ENCODE measurements around the gene DCDC2C. TPM values are rescaled to one million over a fixed set of nuclear protein-coding genes. Genes with fewer than 3 reads are reported as not detected.

Gene DCDC2C
- total and polyA plus RNA-seq, 8 donors: not detected

DNA sequence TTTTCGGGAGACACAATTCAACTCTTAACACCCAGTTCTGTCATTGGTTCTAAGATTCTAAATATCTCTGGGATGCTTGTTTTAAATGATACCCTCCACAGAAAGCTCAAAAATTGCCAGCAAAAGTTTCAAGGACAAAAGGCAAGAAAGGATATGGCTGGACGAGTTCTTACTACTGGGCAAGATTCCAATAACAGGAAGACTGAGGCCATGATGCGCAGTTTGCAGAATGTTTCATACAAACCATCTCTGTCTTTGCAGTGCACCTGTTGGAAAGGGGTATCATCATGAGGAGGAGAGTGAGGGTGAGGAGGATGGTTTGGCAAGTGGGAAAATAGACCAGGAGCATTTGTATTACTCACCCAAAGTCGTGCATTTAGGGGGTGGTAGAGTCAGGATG is 172.8 kb downstream of the DCDC2C start:
- ATAC-seq: no peak
- Histone ChIP-seq H3K27ac (no peak overlapping the region), H3K9me3 (no peaks in the 10 kb centered on the region), H3K4me1 (no peaks in the 10 kb centered on the region), H3K4me3 (no peak overlapping the region), H3K36me3 (no peaks in the 10 kb centered on the region), H3K27me3 (no peaks in the 10 kb centered on the region)
- TF ChIP-seq, protein P1, sequence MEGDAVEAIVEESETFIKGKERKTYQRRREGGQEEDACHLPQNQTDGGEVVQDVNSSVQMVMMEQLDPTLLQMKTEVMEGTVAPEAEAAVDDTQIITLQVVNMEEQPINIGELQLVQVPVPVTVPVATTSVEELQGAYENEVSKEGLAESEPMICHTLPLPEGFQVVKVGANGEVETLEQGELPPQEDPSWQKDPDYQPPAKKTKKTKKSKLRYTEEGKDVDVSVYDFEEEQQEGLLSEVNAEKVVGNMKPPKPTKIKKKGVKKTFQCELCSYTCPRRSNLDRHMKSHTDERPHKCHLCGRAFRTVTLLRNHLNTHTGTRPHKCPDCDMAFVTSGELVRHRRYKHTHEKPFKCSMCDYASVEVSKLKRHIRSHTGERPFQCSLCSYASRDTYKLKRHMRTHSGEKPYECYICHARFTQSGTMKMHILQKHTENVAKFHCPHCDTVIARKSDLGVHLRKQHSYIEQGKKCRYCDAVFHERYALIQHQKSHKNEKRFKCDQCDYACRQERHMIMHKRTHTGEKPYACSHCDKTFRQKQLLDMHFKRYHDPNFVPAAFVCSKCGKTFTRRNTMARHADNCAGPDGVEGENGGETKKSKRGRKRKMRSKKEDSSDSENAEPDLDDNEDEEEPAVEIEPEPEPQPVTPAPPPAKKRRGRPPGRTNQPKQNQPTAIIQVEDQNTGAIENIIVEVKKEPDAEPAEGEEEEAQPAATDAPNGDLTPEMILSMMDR (IDR thresholded peaks at IDR 0.05): no peak
- intact Hi-C loops (cut with DNase I): no loop called here
- DNase-seq: no peak

DNA sequence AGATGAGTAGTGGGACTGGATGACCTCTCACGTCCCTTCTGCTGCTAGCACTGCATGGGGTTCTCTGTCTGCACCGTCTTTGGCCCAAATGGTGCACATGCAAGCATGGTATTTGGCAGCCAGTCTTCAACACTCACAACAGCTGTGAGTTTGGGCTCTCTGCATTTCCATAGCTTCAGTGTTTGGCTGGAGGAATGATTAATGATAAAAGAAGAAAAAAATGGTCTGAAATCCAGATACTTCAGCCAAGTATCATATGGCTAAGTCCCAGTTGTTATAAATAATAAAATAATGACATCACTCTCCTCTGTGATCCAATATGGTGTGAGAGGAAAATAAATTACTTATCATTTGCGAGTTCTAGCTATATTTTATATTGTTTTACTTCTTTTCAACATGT is 173.3 kb downstream of the DCDC2C start:
- intact Hi-C loops (cut with DNase I): no loop called here
- ATAC-seq: no peak
- H3K4me1 ChIP-seq: no peaks in the 10 kb centered on the region
- DNase-seq: peak in 2 of 4 donors; percentile 71 to 75
- H3K9me3 ChIP-seq: no peaks in the 10 kb centered on the region
- H3K4me3 ChIP-seq: no peak overlapping the region
- no peaks in the 10 kb centered on the region for H3K27me3 ChIP-seq
- no peaks in the 10 kb centered on the region for H3K36me3 ChIP-seq
- TF ChIP-seq, protein P1 (IDR thresholded peaks at IDR 0.05): no peak
- no peak overlapping the region for H3K27ac ChIP-seq

DNA sequence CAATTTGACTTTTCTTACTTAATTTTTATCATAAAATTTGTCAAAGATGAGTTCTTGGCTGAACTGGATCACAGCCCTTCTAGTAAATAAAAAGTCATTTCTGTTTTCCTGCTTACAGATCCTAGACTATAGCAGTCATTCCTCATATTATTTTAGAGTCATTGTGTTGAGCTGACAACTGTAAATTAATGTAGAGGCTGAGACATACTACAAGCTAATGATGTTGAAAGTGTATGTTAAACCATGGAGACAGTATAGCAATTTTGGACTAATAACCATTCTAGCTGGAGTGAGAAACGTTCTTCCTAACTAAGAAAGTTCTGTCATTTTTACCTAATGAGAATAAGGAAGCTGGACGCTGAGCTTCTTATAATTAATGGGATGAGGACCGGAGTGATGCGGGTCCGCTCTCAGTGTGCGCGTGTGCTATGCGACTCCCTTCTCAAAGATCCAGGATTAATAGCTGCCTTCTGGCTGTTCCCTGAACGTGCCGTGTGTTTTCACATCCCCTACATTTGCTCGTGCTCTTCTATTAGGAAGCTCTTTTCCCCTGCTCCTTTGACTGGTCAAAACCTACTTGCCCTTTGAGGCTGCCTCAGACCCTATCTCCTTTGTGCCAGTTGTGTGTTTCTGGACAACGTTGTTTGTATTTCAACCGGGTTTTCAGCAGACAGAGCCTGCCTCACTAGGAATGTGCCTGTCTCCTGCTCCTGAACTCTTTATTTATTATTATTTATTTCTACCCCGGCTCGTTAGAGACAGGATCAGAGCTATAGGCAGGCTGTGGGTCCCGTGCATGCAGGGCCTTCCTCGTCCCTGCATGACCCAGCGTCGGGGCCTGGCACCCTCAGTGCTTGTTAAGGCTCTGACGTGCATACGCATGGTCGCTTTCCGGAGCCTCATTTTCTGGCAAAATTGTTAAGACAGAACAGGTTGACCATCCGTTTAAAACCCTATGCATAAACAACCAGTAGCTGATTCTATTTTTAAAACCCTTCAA is 182.6 kb downstream of the DCDC2C start:
- intact Hi-C loops (cut with DNase I): no loop called here
- no peak for ATAC-seq
- Histone ChIP-seq H3K9me3 (no peaks in the 10 kb centered on the region), H3K27me3 (no peaks in the 10 kb centered on the region), H3K4me3 (no peak overlapping the region), H3K36me3 (no peaks in the 10 kb centered on the region), H3K27ac (no peak overlapping the region), H3K4me1 (no peaks in the 10 kb centered on the region)
- no peak for DNase-seq
- TF ChIP-seq, protein P1 (IDR thresholded peaks at IDR 0.05): no peak

DNA sequence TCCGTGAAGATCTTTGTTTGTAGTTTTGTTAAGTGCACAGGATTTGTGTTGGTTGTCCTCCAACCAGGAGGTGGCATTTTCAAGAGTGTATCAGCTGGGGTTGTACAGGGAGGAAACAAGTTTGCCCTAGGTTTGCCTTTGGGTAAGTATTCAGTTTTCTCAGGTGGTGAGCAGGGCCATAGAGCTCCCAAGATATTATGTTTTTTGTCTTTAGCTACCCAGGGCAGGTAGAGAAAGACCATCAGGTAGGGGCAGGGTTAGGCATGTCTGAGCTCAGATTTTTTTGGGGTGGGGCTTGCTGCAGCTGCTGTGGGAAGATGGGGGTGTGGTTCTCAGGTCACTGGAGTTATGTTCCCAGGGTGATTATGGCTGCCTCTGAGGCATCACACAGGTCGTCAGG is 191.6 kb downstream of the DCDC2C start:
- no peak for DNase-seq
- no peak overlapping the region for H3K27ac ChIP-seq
- ATAC-seq: no peak
- no peaks in the 10 kb centered on the region for H3K4me1 ChIP-seq
- intact Hi-C loops (cut with DNase I): no loop called here
- TF ChIP-seq, protein P1 (IDR thresholded peaks at IDR 0.05): no peak
- no peaks in the 10 kb centered on the region for H3K9me3 ChIP-seq
- no peak overlapping the region for H3K4me3 ChIP-seq
- no peaks in the 10 kb centered on the region for H3K27me3 ChIP-seq
- no peaks in the 10 kb centered on the region for H3K36me3 ChIP-seq

Other genes with a start within 250 kb of the DCDC2C start
- 10 to 100 TPM; 72.0 to 83.8 TPM for gene ADI1, start 184.0 kb upstream of the DCDC2C start, total RNA-seq
- gene ADI1, start 184.0 kb upstream of the DCDC2C start, polyA plus RNA-seq (ENCODE audit: insufficient read length in 6 of 6): 10 to 100 TPM; 34.8 to 45.1 (median 39.5) TPM
- gene RNASEH1, start 145.2 kb upstream of the DCDC2C start, total RNA-seq: 10 to 100 TPM; 16.1 to 22.8 TPM
- gene RNASEH1, start 145.2 kb upstream of the DCDC2C start, polyA plus RNA-seq (ENCODE audit: insufficient read length in 6 of 6): 10 to 100 TPM; 17.8 to 21.8 (median 18.8) TPM
- gene RPS7, start 128.3 kb upstream of the DCDC2C start, total RNA-seq: 1,000 to 10,000 TPM in 1 of 2 donors, 100 to 1,000 TPM in 1; 909 to 1,079 TPM
- 1,000 to 10,000 TPM; 1,866 to 2,291 (median 2,093) TPM for gene RPS7, start 128.3 kb upstream of the DCDC2C start, polyA plus RNA-seq (ENCODE audit: insufficient read length in 6 of 6)
- 1 to 10 TPM in 1 of 2 donors, under 1 TPM in 1; 0.84 to 1.4 TPM for gene COLEC11, start 108.5 kb upstream of the DCDC2C start, total RNA-seq
- gene COLEC11, start 108.5 kb upstream of the DCDC2C start, polyA plus RNA-seq (ENCODE audit: insufficient read length in 6 of 6): 1 to 10 TPM; 3.3 to 7.1 (median 4.8) TPM
- gene ALLC, start 45.4 kb upstream of the DCDC2C start, total RNA-seq: not detected
- under 1 TPM in 1 of 6 donors, not detected in 5; 0.13 TPM for gene ALLC, start 45.4 kb upstream of the DCDC2C start, polyA plus RNA-seq (ENCODE audit: insufficient read length in 6 of 6)

Measured in left lung (tissue), 10 donors.